Cardiac atrium fibroblast (primary cell): ENCODE measurements around the gene HDAC5. TPM values are rescaled to one million over a fixed set of nuclear protein-coding genes. Genes with fewer than 3 reads are reported as not detected.

Experiments
- total RNA-seq: library from RNA; depleted of rRNA; stranded (reverse); fragments of >200 nt; gene quantifications from 2 replicates; pipeline ENCODE4 v1.2.3, GENCODE V29; 2015

HDAC5 gene
- 21.1 and 24.4 TPM in 2 replicates for total RNA-seq

DNA sequence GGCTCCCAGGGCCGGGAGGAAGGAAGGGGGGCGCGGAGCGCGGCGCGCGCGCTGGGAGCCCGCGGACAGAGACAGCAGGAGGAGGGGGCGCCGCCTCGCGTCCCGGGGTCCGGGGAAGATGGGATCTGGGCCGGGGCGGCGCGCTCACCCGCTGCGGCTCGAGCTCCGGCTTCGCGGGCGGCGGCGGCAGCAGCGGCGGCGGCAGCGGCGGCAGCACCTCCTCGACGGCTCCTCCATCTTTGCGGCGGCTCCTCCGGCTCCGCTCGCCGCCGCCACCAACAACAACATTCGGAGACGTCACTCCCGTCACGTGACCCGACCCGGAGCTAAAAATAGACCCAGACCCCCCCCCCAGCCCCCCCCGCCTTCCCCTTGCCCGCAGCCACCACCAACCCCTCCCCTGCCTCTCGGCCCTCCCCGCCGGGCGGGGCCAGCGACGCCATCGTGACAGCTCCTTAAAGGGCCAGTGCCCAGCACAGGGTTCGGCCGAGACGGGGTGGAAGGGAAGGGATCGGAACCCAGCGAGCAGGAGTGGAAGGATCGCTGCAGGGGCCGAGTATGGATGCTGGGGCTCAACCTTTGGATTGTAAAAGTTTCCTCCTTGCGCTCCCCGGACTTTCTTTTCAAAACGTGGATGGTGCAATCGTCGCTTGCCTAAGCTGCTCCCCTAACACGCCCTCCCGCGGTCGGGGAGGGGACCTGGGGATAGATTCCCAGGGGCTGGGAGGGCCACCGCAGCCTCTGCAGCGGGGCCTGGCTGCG, at the start of gene HDAC5:
Gene HDAC5, minus strand, starts transcription at position 286 of the 762 bp plus-strand sequence. CDS start 6,126 bp downstream, outside the sequence.

GRCh38 chr17:44170499-44171201, 47.2 kb upstream of the HDAC5 start, which contains the start of gene ASB16:
TSS of gene ASB16 (plus strand) at chr17:44170704. CDS start at chr17:44170790, 86 bp downstream.

DNA sequence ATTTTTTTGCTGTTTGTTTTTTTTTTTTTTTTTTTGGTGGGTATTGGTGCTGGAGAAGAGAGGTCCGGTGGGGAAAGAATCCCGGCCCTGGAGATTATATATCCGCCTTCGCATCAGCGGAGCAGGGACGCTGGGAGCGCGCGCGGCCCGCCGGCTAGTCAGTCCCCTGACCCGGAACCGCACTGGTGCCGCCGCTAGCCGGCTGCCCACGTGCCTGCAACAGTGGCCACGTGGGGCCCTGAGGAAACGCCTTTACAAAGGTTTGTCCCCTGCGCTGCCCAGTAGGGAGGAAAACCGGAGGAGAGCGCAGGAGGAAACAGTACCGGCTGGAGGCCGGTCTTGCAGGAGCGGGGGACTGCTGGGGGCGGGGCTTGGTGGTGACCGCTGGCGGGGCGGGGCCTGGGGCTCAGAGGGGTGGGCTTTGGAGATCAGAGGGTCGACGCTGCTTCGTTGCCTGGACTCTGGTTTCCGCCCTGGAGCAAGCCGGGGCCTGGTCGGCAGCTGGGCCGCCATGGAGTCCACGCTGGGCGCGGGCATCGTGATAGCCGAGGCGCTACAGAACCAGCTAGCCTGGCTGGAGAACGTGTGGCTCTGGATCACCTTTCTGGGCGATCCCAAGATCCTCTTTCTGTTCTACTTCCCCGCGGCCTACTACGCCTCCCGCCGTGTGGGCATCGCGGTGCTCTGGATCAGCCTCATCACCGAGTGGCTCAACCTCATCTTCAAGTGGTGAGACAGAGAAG, 52.8 kb downstream of the HDAC5 start, which contains the start of gene G6PC3:
Gene G6PC3, plus strand, starts transcription at position 281 of the 743 bp plus-strand sequence. Its CDS starts 231 bp downstream, at position 512.

GRCh38 chr17:44066204-44066930, 57.1 kb downstream of the HDAC5 start, which contains the start of gene LSM12:
TSS of gene LSM12 (minus strand) at chr17:44066671. CDS start at chr17:44066587, 84 bp downstream.

Other genes with a start within 250 kb of the HDAC5 start
- gene MPP2, start 216.1 kb downstream of the HDAC5 start, total RNA-seq = 5.2 and 10.3 TPM in 2 replicates
- gene PPY, start 181.2 kb downstream of the HDAC5 start, total RNA-seq = not detected in 2 replicates
- not detected in 2 replicates for gene PYY, start 169.7 kb downstream of the HDAC5 start, total RNA-seq
- 2.2 and 3.9 TPM in 2 replicates for gene NAGS, start 119.0 kb downstream of the HDAC5 start, total RNA-seq
- gene TMEM101, start 108.7 kb downstream of the HDAC5 start, total RNA-seq = 33.2 and 38.9 TPM in 2 replicates
- gene LSM12, start 57.0 kb downstream of the HDAC5 start, total RNA-seq = 45.7 and 49.6 TPM in 2 replicates
- gene G6PC3, start 52.9 kb downstream of the HDAC5 start, total RNA-seq = 52.3 and 55.6 TPM in 2 replicates
- 1.3 and 3.1 TPM in 2 replicates for gene HROB, start 18.3 kb upstream of the HDAC5 start, total RNA-seq
- gene ASB16, start 47.1 kb upstream of the HDAC5 start, total RNA-seq = not detected in 2 replicates
- 25.8 and 31.8 TPM in 2 replicates for gene TMUB2, start 63.3 kb upstream of the HDAC5 start, total RNA-seq
- 47.6 and 62.3 TPM in 2 replicates for gene ATXN7L3, start 76.2 kb upstream of the HDAC5 start, total RNA-seq
- gene UBTF, start 96.0 kb upstream of the HDAC5 start, total RNA-seq = 31.4 and 44.9 TPM in 2 replicates
- gene SLC4A1, start 144.5 kb upstream of the HDAC5 start, total RNA-seq = not detected in 2 replicates
- not detected in 2 replicates for gene RUNDC3A, start 185.0 kb upstream of the HDAC5 start, total RNA-seq
- gene SLC25A39, start 201.2 kb upstream of the HDAC5 start, total RNA-seq = 73.1 and 90.6 TPM in 2 replicates
- 488 and 490 TPM in 2 replicates for gene GRN, start 221.7 kb upstream of the HDAC5 start, total RNA-seq
- gene FAM171A2, start 240.2 kb upstream of the HDAC5 start, total RNA-seq = 1.6 and 7.2 TPM in 2 replicates